ENCODE data around the gene DPP6. TPM values are rescaled to one million over a fixed set of nuclear protein-coding genes. Genes with fewer than 3 reads are reported as not detected.

Gene DPP6
- total RNA-seq, 4 donors from 2014 or later, result 0.94 to 1.9 TPM; not detected in 2

DNA sequence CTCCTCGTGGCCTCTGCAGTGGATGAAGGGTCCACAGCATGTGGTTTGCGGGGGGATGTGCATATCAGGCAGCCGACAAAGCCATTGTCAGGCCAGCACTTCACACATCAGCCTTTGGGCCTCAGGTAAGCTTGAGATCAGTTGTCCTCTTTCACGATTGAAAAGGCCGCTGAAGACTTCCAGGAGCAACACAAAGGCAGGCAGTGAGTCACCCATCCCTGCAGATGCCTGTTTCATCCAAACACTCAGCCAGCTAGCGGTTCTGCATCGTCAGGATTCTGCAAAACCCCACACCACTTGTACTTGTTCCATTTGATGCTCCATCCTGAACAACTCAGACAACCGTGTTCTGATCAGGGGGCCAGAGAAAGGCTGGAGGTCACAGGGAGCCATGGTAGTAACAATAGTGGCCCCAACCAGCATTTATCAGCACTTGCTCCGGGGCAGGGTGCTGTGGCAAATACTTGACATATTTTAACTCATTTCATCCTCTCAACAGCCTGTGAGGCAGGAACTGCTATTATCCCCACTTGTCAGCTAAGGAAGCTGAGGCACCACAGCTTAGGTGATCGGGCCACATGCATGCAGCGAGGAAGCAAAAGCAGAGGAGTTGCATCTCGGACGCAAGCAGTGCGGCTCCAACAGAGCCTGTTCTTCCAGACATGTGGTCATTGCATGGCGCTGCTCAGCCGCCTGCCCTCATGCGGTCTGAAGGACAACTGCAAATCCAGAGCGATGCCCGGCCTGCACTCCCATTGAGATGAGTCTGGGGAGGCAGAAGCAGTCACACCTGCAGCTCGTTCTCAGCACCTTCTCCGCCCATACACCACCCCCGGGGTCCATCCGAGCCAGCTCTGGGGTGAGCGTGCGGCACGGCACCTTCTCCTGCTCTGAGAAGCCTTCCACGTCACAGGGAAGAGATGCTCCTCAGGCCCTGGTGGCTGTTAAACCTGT, 805.8 kb downstream of the DPP6 start:
- no peak overlapping the region for H3K4me3 ChIP-seq
- ATAC-seq (no peak), DNase-seq (no peak)
- TF ChIP-seq POLR2A (IDR thresholded peaks at IDR 0.05), result no peak
- TF ChIP-seq, protein P1, sequence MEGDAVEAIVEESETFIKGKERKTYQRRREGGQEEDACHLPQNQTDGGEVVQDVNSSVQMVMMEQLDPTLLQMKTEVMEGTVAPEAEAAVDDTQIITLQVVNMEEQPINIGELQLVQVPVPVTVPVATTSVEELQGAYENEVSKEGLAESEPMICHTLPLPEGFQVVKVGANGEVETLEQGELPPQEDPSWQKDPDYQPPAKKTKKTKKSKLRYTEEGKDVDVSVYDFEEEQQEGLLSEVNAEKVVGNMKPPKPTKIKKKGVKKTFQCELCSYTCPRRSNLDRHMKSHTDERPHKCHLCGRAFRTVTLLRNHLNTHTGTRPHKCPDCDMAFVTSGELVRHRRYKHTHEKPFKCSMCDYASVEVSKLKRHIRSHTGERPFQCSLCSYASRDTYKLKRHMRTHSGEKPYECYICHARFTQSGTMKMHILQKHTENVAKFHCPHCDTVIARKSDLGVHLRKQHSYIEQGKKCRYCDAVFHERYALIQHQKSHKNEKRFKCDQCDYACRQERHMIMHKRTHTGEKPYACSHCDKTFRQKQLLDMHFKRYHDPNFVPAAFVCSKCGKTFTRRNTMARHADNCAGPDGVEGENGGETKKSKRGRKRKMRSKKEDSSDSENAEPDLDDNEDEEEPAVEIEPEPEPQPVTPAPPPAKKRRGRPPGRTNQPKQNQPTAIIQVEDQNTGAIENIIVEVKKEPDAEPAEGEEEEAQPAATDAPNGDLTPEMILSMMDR (IDR thresholded peaks at IDR 0.05 in 4 of 5, conservative IDR thresholded peaks at IDR 0.05 in 1 of 5), result no peak
- in situ Hi-C loops (cut with MboI; ENCODE audit: low sequenced_read_pairs in 4 of 4) (no loop called here), intact Hi-C loops (cut with DNase I; ENCODE audit: low total_unique reads) (no loop called here)
- H3K9me3 ChIP-seq, result no peaks in the 10 kb centered on the region
- no peaks in the 10 kb centered on the region for H3K4me1 ChIP-seq
- H3K27ac ChIP-seq, result no peak overlapping the region
- H3K36me3 ChIP-seq, result no peaks in the 10 kb centered on the region
- H3K27me3 ChIP-seq, result no peaks in the 10 kb centered on the region

DNA sequence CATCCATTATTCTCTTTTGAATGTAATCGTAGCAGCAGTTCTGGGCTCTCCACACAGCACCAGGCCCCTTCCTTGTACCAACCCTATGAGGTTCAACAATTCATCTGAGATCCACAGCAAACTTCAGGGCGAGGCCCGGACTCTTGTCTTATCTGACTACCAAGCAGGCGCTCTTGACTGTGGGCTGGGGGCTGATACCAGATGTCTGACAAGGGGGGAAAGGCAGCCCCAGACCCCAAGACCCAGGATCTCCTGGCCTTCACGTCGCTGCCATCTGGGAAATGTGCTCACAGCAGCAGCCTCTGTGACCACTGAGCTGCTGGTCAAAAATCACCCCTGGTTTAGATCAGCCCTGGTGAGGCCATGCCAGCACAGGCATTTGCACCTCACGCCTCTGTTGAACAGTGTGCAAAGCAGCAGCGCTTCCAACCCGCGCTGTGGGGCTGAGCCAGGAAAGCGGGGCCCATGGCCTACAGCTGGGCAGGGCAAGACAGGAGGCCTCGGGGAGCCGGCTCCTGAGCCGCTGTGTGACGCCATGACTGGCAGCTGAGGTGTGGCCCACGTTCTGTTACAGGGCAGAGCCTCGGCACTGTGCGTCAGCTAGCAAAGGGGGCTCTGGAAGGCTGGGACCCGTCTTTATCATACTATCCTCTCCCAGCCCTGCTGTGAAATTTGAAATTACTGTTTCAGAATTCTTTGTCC, 806.8 kb downstream of the DPP6 start:
- Histone ChIP-seq H3K9me3 (no peaks in the 10 kb centered on the region), H3K36me3 (no peaks in the 10 kb centered on the region), H3K27me3 (no peaks in the 10 kb centered on the region), H3K4me3 (no peak overlapping the region), H3K4me1 (no peaks in the 10 kb centered on the region), H3K27ac (no peak overlapping the region)
- DNase-seq, result no peak
- TF ChIP-seq, protein P1 (IDR thresholded peaks at IDR 0.05 in 4 of 5, conservative IDR thresholded peaks at IDR 0.05 in 1 of 5), result no peak
- TF ChIP-seq POLR2A (IDR thresholded peaks at IDR 0.05), result no peak
- intact Hi-C loops (cut with DNase I; ENCODE audit: low total_unique reads), result no loop called here
- ATAC-seq, result no peak
- in situ Hi-C loops (cut with MboI; ENCODE audit: low sequenced_read_pairs in 4 of 4), result no loop called here

DNA sequence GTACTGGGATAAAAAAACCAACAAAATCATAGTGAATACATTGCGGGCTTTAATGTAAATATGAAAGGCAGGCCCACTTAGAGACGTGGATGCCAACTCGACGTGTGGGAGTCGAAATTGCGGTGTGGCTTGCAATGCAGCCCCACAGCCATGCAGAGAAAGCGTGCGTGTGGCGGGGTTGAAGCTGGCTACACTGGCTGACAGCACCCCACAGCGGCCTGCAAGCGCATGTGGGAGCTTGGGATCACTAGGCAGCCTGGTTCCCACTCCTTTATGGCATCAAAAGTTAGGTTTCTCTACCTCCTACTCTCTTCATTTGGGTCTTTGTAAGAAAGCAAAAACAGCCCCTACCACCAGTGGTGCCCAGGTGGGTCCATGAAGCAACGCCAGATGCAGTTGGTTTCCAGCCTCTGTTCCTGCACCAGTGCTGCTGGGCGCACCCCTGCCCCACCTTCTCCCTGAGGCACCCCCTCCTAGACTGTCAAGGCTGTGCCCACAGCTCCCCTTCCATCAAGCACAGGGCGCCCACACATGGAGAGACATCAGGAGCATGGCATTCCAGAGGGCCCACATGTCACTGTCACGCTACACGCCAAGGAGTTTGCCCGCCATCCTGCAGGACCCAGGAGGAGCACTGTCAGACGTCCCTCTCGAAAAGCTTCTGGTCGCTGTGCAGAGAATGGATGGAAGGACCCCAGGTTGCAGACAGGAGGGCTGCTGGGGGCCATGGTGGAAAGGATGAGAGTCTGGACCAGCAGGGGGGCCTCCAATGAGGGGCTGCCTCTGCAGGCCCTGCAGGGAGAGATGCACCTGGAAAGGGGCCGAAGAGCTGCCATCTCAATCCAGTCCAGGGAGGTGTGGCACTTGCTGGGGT, 807.8 kb downstream of the DPP6 start:
- H3K27ac ChIP-seq, result no peak overlapping the region
- H3K4me3 ChIP-seq, result no peak overlapping the region
- no peaks in the 10 kb centered on the region for H3K27me3 ChIP-seq
- no peaks in the 10 kb centered on the region for H3K9me3 ChIP-seq
- DNase-seq (no peak), ATAC-seq (no peak)
- TF ChIP-seq, protein P1 (IDR thresholded peaks at IDR 0.05 in 4 of 5, conservative IDR thresholded peaks at IDR 0.05 in 1 of 5), result no peak
- no peak for TF ChIP-seq POLR2A (IDR thresholded peaks at IDR 0.05)
- intact Hi-C loops (cut with DNase I; ENCODE audit: low total_unique reads), result no loop called here
- no peaks in the 10 kb centered on the region for H3K4me1 ChIP-seq
- H3K36me3 ChIP-seq, result no peaks in the 10 kb centered on the region
- in situ Hi-C loops (cut with MboI; ENCODE audit: low sequenced_read_pairs in 4 of 4), result no loop called here

DNA sequence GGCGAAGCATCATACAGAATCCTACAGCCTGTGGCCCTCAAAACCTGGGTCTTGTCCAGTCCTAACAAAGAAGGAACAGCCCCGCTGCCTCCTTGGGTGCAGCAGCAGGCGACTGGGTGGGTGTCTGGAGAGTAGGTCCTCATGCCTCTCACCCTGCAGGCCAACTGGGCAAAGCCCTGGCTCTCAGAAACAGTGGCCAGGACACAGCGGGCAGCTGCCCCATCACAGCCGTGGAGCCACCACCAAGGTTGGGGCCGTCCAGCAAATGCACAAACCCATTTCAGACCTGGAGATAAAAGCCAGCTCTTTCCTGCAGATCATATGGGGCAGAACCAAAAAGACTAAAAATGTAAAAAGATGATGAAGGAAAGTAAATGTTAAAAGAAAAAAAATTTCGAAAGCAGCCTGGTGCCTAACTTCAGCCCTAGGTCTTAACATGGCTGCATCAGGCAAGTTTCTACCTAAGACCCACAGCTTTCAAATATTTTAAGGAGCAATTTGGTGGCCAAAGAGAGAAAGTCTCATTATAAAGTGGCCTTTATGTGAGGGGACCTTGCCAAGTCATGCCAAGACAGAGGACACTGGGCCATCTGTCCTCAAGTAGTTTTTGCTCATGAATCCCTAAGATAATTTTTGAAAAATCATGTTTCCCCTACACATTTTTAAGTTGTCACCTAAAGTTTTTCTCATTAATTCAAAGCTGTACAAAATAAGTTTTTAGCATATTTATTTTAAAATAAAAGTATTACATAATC, 808.6 kb downstream of the DPP6 start:
- intact Hi-C loops (cut with DNase I; ENCODE audit: low total_unique reads), result no loop called here
- Histone ChIP-seq H3K27me3 (no peaks in the 10 kb centered on the region), H3K9me3 (no peaks in the 10 kb centered on the region), H3K4me1 (no peaks in the 10 kb centered on the region), H3K27ac (no peak overlapping the region), H3K4me3 (no peak overlapping the region), H3K36me3 (no peaks in the 10 kb centered on the region)
- DNase-seq, result no peak
- TF ChIP-seq POLR2A (IDR thresholded peaks at IDR 0.05), result no peak
- TF ChIP-seq, protein P1 (IDR thresholded peaks at IDR 0.05 in 4 of 5, conservative IDR thresholded peaks at IDR 0.05 in 1 of 5), result no peak
- ATAC-seq, result no peak
- in situ Hi-C loops (cut with MboI; ENCODE audit: low sequenced_read_pairs in 4 of 4), result no loop called here
